HepG2 (cell line): Measurements from ENCODE around the gene C19orf38. TPM values are rescaled to one million over a fixed set of nuclear protein-coding genes. Genes with fewer than 3 reads are reported as not detected.

ENCODE experiments used
- ATAC-seq: fragments of 200-7000 bp; cut with Tn5 transposase; 3 replicates; pipeline ENCODE4 v1.9.1; 2020; ENCODE audit warnings: mild to moderate bottlenecking, moderate library complexity
- BruUV-seq: library from RNA; stranded (reverse); fragments of 400-500 nt; replicated peaks from 2 replicates; lab custom pipeline; 2021; lab: Mats Ljungman, UMichigan
- CTCF ChIA-PET: fragments of 300-600 bp; formaldehyde crosslinking; extraction: SDS; loops from one replicate; lab custom pipeline; 2021; ENCODE audit warnings: low total read pairs, inconsistent platforms, low intra/inter-chr PET ratio; lab: Yijun Ruan, JAX
- POLR2A ChIA-PET: fragments of 350-600 bp; sonication (Branson Sonifier 250); formaldehyde crosslinking; loops from one replicate; lab custom pipeline; 2020; ENCODE audit warnings: antibody characterized with exemption, inconsistent platforms; lab: Yijun Ruan, JAX
- DNase-seq: peaks from one replicate; pipeline ENCODE4 v3.0.0-alpha.2; 2015; ENCODE audit warnings: low spot score
- FAIRE-seq: peaks from 3 replicates; lab custom pipeline; 2011; peaks lifted over from hg19 to GRCh38; lab: Jason Lieb, UNC
- H2AFZ ChIP-seq: one replicate; pipeline ENCODE4 v1.6.1; 2011; ENCODE audit warnings: low read length, inconsistent platforms
- H3K27ac ChIP-seq: fragments of 300-600 bp; 3 replicates; pipeline ENCODE4 v1.8.0; 2011; ENCODE audit warnings: mixed run types, mild to moderate bottlenecking, mixed read lengths, low read length, inconsistent platforms; ENCODE audit not compliant: insufficient read depth; ENCODE audit errors: extremely low read length
- H3K27me3 ChIP-seq, 2 experiments: fragments of 200-600 bp in 1 of 2; 2 replicates in 1 of 2; 3 replicates in 1 of 2; pipeline versions ENCODE4 v1.6.0 to v1.8.0; 2011; ENCODE audit warnings: low read length in 2 of 2, mild to moderate bottlenecking in 2 of 2, moderate library complexity in 2 of 2, inconsistent platforms in 1 of 2; ENCODE audit not compliant: insufficient read depth in 2 of 2, control insufficient read depth in 1 of 2
- H3K36me3 ChIP-seq, 2 experiments: fragments of 200-600 bp in 1 of 2; replicated peaks in 1 of 2; 2 replicates in 1 of 2; 3 replicates in 1 of 2; pipeline versions ENCODE4 v1.5.1 to v1.8.0; 2011; ENCODE audit warnings: low read length in 2 of 2, inconsistent platforms in 1 of 2; ENCODE audit not compliant: insufficient read depth in 2 of 2, control insufficient read depth in 1 of 2
- H3K4me1 ChIP-seq: 2 replicates; pipeline ENCODE4 v1.5.1; 2012; ENCODE audit warnings: low read length, inconsistent platforms; ENCODE audit not compliant: insufficient read depth
- H3K4me2 ChIP-seq: 2 replicates; pipeline ENCODE4 v1.6.0; 2011; ENCODE audit warnings: low read depth, low read length, inconsistent platforms
- H3K4me3 ChIP-seq, 3 experiments: fragments of 200-600 bp in 1 of 3; sonication (generic), shearing (Covaris generic) in 1 of 3; replicated peaks in 1 of 3; 2 replicates each; pipeline ENCODE4 v1.5.1; 2011 to 2016; ENCODE audit warnings: low read length in 3 of 3, inconsistent platforms in 2 of 3, low read depth in 2 of 3, mild to moderate bottlenecking in 2 of 3, control low read depth in 1 of 3, mixed read lengths in 1 of 3; ENCODE audit not compliant: insufficient read depth in 1 of 3
- H3K79me2 ChIP-seq: one replicate; pipeline ENCODE4 v1.6.1; 2011; ENCODE audit warnings: low read length, inconsistent platforms; ENCODE audit not compliant: insufficient read depth
- H3K9ac ChIP-seq: 2 replicates; pipeline ENCODE4 v1.6.0; 2011; ENCODE audit warnings: mild to moderate bottlenecking, low read depth, low read length, inconsistent platforms; ENCODE audit not compliant: insufficient read depth
- H3K9me3 ChIP-seq: 2 replicates; pipeline ENCODE4 v1.5.1; 2012; ENCODE audit warnings: mild to moderate bottlenecking, low read length
- H4K20me1 ChIP-seq: 2 replicates; pipeline ENCODE4 v1.6.0; 2011; ENCODE audit warnings: inconsistent platforms, mild to moderate bottlenecking, low read length, moderate library complexity; ENCODE audit not compliant: insufficient read depth
- GTF3A ChIP-seq: sonication (generic); formaldehyde crosslinking; conservative IDR thresholded peaks from 2 replicates; pipeline ENCODE4 v1.4.0; 2020; ENCODE audit warnings: mild to moderate bottlenecking, missing genetic modification reagents
- HOXA5 ChIP-seq: sonication (generic); formaldehyde crosslinking; IDR thresholded peaks from 2 replicates; pipeline ENCODE4 v1.4.0; 2020; ENCODE audit warnings: missing genetic modification reagents
- KDM5B ChIP-seq: sonication (generic); formaldehyde crosslinking; IDR thresholded peaks from 2 replicates; pipeline ENCODE4 v1.4.0; 2020; ENCODE audit warnings: missing genetic modification reagents, mild to moderate bottlenecking, borderline replicate concordance
- PTBP1 ChIP-seq: fragments of 200-400 bp; formaldehyde crosslinking; IDR thresholded peaks from 2 replicates; pipeline ENCODE4 v1.6.1; 2018; ENCODE audit warnings: low read length, low read depth; ENCODE audit not compliant: poor library complexity, severe bottlenecking
- RFXAP ChIP-seq: sonication (generic); formaldehyde crosslinking; IDR thresholded peaks from 2 replicates; pipeline ENCODE4 v1.4.0; 2020; ENCODE audit warnings: missing genetic modification reagents, borderline replicate concordance
- TP53 ChIP-seq: sonication (generic); formaldehyde crosslinking; conservative IDR thresholded peaks from 2 replicates; pipeline ENCODE4 v1.4.0; 2020; ENCODE audit warnings: missing genetic modification reagents
- ZFP36L1 ChIP-seq: sonication (generic); formaldehyde crosslinking; IDR thresholded peaks from 2 replicates; pipeline ENCODE4 v1.8.0; 2022; ENCODE audit warnings: mild to moderate bottlenecking, missing genetic modification reagents, moderate library complexity
- ZNF20 ChIP-seq: sonication (generic); formaldehyde crosslinking; IDR thresholded peaks from 2 replicates; pipeline ENCODE4 v1.4.0; 2020; ENCODE audit warnings: mild to moderate bottlenecking, moderate library complexity, missing genetic modification reagents
- ZNF839 ChIP-seq: sonication (generic); formaldehyde crosslinking; IDR thresholded peaks from 2 replicates; pipeline ENCODE4 v1.4.0; 2020; ENCODE audit warnings: missing genetic modification reagents, mild to moderate bottlenecking, borderline replicate concordance
- WGBS: methylation state at CpG from one replicate; pipeline ENCODE4 v1.1.6; 2017; ENCODE audit warnings: low lambda C conversion rate; 5-methylcytosine and 5-hydroxymethylcytosine counted together
- in situ Hi-C: cut with HindIII; loops from 2 replicates; pipeline ENCODE4 v1.10.0; 2017; ENCODE audit warnings: low pct_unique_long_range_greater_than_20kb; ENCODE audit not compliant: extremely low pct_ligation_motif_present
- intact Hi-C: fragments of 100-400 bp; cut with micrococcal nuclease; formaldehyde crosslinking; loops from one replicate; pipeline ENCODE4 v1.10.0; 2022; ENCODE audit not compliant: unreplicated experiment
- polyA plus RNA-seq, 8 experiments: library from polyadenylated mRNA; depleted of rRNA in 3 of 8; stranded (reverse) in 7 of 8; unstranded in 1 of 8; fragments of >200 nt; fragmentation: Illumina TruSeq in 4 of 8; extraction: Trizol in 4 of 8; gene quantifications; 2 replicates each; pipeline versions ENCODE4 v1.2.1 to v1.2.3, GENCODE V29; 2011 to 2016; ENCODE audit warnings: low read depth in 4 of 8, missing spikeins in 1 of 8, mixed read lengths in 1 of 8; ENCODE audit not compliant: insufficient read depth in 1 of 8
- total RNA-seq, 5 experiments: library from RNA; depleted of rRNA; stranded (reverse); fragments of >200 nt; fragmentation: Illumina TruSeq; extraction: Trizol; gene quantifications; 2 replicates each; pipeline ENCODE4 v1.2.3, GENCODE V29; 2016; ENCODE audit warnings: low read depth in 1 of 5
- TF ChIP-seq, protein P1 (sequence below): sonication (generic); formaldehyde crosslinking; IDR thresholded peaks from 2 replicates; pipeline ENCODE4 v1.4.0; 2020; ENCODE audit warnings: mild to moderate bottlenecking, missing genetic modification reagents, borderline replicate concordance
- TF ChIP-seq, protein P2 (sequence below): IDR thresholded peaks from 2 replicates; pipeline ENCODE4 v1.6.1; 2012; ENCODE audit warnings: low read depth, low read length, improper control_type of control experiment

C19orf38 gene
- total and polyA plus RNA-seq, 2 of the 13 experiments (the other 11 are each of a cell fraction or from before 2014, with no cell fraction given), result 0.11 TPM; not detected in 1

DNA sequence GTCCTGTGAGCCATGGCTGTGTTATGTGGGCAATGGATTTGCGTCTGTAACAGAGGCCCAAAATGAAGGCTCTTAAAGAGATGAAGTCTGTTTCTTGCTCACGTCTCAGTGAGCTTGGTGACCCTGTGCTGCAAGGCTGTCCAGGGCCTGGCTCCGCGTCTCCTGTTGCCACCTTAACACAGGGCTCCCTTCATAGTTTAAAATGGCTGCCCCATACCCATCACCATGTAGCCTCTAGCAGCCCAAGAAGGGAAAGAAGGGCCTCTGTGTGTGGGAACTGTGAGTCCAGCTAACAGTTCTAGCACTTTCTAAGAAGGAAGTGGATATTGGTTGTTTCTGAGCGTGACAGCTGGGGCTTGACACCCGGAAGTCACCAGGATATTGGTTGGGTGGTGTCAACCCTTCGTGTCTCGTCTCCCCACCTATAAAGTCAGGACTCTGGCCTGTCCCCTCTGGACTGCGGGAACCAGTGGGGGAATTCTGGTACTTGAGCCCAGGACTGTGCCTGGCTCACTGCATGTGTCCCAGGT, 33.1 kb upstream of the C19orf38 start:
- no peak for TF ChIP-seq ZNF839
- no peak for TF ChIP-seq HOXA5 (CRISPR knock-in tag)
- TF ChIP-seq RFXAP, result no peak
- H3K27me3 ChIP-seq, result peaks cover 0 to 2% of the 10 kb centered on the region in 2 experiments; a peak in 1 of 5 replicates
- H3K27ac ChIP-seq, result no peak overlapping the region
- no peaks in the 10 kb centered on the region for H3K79me2 ChIP-seq
- CTCF ChIA-PET, result no interaction called here
- no peak overlapping the region for H3K4me2 ChIP-seq
- no peaks in the 10 kb centered on the region for H4K20me1 ChIP-seq
- no peak overlapping the region for H3K9ac ChIP-seq
- BruUV-seq, result no TSS peak
- DNase-seq (no peak), ATAC-seq (no peak), FAIRE-seq (no peak)
- 100% methylated on average over 4 of the region's 9 CpGs for WGBS
- H2AFZ ChIP-seq, result no peak overlapping the region
- H3K36me3 ChIP-seq, result peaks cover 9 to 42% of the 10 kb centered on the region in 2 experiments; a peak in 4 of 5 replicates
- H3K9me3 ChIP-seq, result no peaks in the 10 kb centered on the region
- POLR2A ChIA-PET, result no interaction called here
- intact Hi-C loops (no loop called here), in situ Hi-C loops (no loop called here)
- peaks cover 22% of the 10 kb centered on the region for H3K4me1 ChIP-seq
- no peak overlapping the region for H3K4me3 ChIP-seq

DNA sequence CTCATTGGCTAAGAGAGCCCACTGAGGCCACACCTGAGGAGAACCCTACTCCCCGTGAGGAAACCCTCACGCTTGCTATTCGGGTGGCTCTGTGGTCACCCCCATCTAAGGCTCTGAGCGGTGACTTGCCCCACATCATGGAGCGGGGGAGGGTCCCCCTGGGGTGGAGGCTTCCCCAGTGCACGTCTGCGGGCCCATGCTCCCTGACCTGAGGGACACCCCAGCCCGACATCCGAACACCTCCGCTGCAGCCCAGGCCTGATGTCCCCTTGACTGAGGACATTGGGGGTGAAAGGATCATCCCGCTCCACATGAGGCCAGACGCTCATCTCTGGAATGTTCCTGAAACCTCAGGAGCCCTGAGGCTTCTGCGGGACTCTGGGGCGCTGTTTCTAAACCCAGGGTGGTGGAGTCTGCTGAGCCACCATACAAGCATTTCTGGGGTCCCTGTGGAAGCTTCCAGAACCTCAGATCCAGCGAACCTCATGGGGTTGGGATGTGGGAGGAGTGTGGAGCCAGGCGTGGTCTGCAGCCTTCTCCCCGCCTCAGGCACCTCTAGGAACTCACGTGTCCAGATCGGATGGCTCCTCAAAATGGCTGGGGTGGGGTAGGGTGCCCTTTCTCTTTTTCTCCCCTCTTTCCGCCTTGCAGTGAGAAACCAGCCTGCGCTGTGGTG, 32.1 kb upstream of the C19orf38 start:
- Histone ChIP-seq H3K27ac (no peak overlapping the region), H4K20me1 (no peaks in the 10 kb centered on the region), H3K27me3 (peaks cover 0 to 2% of the 10 kb centered on the region in 2 experiments; a peak in 1 of 5 replicates), H2AFZ (no peak overlapping the region), H3K4me1 (peaks cover 19% of the 10 kb centered on the region), H3K9ac (no peak overlapping the region), H3K9me3 (no peaks in the 10 kb centered on the region), H3K36me3 (peaks cover 13 to 44% of the 10 kb centered on the region in 2 experiments; a peak in 4 of 5 replicates), H3K4me2 (no peak overlapping the region), H3K79me2 (no peaks in the 10 kb centered on the region), H3K4me3 (no peak overlapping the region)
- ChIA-PET CTCF (no interaction called here), POLR2A (no interaction called here)
- in situ Hi-C loops (no loop called here), intact Hi-C loops (no loop called here)
- 98% methylated on average over 19 of the region's 21 CpGs for WGBS
- DNase-seq, result no peak
- BruUV-seq, result no TSS peak
- ATAC-seq, result no peak
- FAIRE-seq, result no peak
- TF ChIP-seq ZFP36L1 (no peak), PTBP1 (no peak), KDM5B (CRISPR knock-in tag) (no peak), ZNF20 (no peak), GTF3A (no peak), TP53 (CRISPR knock-in tag) (no peak)
- TF ChIP-seq, protein P1, sequence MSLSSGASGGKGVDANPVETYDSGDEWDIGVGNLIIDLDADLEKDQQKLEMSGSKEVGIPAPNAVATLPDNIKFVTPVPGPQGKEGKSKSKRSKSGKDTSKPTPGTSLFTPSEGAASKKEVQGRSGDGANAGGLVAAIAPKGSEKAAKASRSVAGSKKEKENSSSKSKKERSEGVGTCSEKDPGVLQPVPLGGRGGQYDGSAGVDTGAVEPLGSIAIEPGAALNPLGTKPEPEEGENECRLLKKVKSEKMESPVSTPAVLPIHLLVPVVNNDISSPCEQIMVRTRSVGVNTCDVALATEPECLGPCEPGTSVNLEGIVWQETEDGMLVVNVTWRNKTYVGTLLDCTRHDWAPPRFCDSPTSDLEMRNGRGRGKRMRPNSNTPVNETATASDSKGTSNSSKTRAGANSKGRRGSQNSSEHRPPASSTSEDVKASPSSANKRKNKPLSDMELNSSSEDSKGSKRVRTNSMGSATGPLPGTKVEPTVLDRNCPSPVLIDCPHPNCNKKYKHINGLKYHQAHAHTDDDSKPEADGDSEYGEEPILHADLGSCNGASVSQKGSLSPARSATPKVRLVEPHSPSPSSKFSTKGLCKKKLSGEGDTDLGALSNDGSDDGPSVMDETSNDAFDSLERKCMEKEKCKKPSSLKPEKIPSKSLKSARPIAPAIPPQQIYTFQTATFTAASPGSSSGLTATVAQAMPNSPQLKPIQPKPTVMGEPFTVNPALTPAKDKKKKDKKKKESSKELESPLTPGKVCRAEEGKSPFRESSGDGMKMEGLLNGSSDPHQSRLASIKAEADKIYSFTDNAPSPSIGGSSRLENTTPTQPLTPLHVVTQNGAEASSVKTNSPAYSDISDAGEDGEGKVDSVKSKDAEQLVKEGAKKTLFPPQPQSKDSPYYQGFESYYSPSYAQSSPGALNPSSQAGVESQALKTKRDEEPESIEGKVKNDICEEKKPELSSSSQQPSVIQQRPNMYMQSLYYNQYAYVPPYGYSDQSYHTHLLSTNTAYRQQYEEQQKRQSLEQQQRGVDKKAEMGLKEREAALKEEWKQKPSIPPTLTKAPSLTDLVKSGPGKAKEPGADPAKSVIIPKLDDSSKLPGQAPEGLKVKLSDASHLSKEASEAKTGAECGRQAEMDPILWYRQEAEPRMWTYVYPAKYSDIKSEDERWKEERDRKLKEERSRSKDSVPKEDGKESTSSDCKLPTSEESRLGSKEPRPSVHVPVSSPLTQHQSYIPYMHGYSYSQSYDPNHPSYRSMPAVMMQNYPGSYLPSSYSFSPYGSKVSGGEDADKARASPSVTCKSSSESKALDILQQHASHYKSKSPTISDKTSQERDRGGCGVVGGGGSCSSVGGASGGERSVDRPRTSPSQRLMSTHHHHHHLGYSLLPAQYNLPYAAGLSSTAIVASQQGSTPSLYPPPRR (CRISPR knock-in tag), result no peak
- TF ChIP-seq, protein P2, sequence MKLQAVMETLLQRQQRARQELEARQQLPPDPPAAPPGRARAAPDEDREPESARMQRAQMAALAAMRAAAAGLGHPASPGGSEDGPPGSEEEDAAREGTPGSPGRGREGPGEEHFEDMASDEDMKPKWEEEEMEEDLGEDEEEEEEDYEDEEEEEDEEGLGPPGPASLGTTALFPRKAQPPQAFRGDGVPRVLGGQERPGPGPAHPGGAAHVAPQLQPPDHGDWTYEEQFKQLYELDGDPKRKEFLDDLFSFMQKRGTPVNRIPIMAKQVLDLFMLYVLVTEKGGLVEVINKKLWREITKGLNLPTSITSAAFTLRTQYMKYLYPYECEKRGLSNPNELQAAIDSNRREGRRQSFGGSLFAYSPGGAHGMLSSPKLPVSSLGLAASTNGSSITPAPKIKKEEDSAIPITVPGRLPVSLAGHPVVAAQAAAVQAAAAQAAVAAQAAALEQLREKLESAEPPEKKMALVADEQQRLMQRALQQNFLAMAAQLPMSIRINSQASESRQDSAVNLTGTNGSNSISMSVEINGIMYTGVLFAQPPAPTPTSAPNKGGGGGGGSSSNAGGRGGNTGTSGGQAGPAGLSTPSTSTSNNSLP, result no peak
